Measurements from ENCODE around the gene UBXN6.
A peak's percentile ranks its signal among the peaks of the same experiment; 100 is the strongest.

Gene UBXN6, protein sequence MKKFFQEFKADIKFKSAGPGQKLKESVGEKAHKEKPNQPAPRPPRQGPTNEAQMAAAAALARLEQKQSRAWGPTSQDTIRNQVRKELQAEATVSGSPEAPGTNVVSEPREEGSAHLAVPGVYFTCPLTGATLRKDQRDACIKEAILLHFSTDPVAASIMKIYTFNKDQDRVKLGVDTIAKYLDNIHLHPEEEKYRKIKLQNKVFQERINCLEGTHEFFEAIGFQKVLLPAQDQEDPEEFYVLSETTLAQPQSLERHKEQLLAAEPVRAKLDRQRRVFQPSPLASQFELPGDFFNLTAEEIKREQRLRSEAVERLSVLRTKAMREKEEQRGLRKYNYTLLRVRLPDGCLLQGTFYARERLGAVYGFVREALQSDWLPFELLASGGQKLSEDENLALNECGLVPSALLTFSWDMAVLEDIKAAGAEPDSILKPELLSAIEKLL

DNA sequence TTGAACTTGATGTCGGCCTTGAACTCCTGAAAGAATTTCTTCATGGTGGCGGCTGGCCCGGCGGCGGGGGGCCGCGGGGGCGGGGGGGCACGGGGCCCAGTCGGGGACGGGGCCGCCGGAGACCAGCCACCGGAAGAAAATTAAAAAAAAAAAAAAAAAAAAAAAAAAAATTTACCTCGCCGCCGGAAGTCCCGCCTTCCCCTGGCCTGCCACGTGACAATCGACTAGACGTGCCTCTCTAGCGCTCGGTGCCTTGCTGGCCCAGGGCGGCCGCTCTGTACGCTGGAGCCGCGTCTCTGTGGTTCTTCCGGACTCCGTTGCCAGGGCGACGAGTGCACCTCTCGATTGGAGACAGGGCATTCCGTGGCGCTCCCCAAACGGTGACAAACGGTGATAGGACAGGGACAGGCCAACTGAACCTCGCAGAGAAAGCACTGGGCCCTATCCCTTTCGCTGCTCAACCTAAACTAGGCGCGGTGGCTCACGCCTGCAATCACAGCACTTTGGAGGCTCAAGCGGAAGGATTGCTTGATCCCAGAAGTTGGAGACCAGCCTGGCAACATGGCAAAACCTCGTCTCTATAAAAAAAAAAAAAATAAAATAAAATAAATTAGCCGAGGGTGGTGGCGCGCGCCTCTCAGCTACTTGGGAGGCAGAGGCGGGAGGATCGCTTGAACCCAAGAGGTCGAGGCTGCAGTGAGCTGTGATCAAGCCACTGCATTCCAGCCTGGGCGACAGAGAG is at the start of gene UBXN6:
TSS of gene UBXN6 (minus strand) at position 141 of the 742 bp plus-strand sequence. CDS start at position 44, 97 bp downstream.
- DNase-seq: peak; percentile 87

DNA sequence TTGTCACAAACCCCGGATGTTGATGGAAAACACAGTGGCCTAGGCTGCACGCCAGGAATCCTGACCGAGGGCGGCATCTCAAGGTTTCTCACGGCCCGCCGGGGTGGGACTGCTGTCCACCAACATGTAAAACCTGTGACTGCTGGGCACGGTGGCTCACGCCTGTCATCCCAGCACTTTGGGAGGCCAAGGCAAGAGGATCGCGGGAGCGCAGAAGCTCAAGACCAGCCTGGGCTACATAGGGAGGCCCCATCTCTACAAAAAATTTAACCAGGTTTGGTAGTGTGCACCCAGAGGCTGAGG is 49.5 kb upstream of the UBXN6 start:
- DNase-seq: no peak

DNA sequence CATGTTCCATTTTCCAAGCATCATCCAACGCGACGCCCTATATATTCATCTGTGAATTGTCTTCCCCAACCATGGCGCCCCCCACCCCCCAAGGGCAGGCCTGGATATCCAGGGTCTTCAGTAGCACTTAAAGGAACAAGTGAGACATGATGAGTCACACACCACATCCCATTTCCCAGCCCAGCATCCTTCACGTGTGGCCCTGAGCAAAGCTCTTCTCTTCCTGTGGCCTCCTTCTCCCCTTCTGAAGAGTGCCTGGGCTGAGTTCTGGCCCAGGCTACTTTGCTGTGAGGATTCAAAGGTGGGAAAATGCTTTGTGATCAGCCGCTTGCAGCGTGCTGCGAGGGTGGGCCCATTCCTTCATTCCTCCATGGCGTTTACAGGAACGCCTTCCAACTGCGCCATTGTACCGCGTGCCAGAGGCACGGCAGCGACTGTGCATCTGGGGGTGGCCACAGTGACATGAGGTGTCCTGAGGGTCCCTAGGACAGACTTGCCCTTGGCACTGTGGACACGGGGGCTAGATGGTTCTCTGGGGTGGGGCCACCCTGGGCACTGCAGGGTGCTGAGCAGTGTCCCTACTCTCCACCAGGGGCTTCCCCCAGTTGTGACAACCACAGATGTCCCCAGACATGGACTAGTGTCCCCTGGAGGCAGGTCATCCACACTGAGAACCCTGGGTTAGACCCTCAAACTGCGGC is 49.0 kb upstream of the UBXN6 start:
- DNase-seq: no peak

DNA sequence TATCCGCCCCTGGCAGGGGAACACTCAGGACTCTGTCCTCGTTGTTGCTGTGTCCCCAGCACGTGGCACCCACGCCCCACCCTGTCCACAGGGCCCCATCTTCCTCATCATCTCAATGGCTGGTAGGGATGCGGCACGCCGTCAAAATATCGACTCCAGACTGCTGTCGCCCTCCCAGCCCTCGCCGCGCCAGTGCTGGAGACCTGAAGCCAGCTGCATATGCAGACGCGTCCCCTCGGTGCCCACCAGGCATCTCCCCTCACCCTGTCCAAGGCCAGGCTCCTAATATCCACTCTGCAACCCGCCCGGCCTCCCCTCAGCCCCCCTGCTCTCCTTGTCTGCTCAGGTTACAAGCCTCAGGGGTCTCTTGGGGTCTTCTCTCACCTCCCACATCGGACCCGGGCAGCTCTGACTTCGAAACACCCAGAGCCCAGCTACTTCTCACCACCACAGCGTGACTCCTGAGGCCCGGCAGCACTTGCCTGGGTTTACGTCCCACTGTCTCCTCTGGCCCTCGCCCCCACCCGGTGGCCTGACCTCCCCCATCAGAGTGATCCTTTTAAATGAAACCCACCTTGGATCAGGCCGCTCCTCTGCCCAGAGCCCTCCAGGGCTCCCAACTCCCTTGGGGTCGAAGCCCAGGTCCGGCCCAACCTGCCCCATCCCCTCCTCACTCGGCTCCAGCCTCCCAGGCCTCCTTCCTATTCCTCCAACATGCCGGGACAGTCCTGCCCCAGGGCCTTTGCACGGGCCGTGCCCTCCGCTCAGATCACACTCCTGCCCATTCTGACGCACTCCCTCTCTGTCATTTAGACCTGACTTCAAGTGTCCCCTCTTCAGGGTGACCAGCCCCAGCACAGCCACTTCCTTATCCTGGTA is 48.2 kb upstream of the UBXN6 start:
- no peak for DNase-seq

DNA sequence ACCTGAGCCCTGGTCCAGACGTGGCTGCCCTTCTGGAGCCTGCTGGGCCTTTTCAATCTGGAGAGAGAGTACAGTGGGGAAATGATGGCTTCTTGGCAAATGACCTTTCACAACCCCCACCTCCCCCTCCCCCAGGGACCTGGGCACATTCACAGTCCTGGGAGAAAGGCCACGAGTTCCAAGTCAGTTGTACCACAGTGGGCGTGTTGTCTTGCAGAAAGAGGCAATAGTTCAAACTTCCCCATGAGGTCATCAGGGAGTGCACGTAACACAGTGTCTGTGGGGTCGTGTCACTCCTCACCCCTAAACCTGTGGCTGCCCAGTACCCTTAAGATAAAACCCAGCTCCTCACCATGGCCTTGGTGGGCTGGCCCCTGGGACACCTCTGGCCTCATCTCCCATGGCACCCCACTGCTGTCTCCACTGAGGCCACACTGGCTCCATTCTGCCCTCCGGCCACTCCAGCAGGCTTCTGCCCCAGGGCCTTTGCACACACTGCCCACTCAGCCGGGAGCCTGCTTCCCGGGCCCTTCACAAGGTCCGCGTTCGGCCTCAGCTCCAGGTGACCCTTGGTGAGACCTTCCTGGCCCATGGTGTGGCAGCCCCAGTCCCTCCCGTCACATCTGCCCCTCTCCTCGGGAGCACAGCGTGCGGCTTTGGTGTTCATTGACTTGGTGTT is 47.4 kb upstream of the UBXN6 start:
- DNase-seq: no peak

DNA sequence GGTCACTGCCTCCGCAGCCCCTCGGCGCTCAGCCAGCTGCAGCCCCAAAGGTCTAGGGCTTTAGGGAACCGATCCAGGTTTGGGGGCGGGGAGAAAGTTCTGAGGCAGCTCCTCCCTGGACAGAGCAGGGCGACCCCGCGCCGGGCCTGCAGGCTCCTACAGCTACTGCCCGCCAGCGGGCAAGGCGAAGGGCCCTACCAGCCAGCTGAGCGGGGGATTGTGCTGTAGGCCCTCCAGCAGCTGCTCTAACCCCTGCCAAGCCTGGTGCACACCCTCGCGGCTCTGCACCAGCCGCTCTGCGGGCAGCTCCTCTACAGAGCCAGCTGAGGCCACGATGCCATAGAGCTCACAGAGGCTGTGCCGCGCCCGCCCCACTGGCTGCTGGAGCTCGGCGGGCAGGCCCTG is 46.7 kb upstream of the UBXN6 start:
- no peak for DNase-seq

DNA sequence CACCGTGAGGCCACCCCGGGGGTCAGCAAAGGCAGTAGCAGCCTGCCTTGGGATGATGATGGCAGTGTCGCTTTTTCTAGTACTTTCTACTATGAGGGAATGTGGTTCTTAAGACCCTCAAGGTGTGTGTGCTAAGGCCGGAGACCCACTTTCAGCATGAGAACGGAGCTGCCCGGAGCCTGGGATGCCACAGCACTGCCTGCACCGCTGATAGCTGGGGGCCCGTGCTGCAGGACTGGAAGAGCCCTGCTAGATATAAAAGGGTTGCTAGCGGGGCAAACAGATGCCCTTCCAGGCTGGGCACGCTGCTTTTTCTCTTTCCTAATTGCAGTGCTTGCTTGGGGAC is 46.2 kb upstream of the UBXN6 start:
- DNase-seq: no peak

DNA sequence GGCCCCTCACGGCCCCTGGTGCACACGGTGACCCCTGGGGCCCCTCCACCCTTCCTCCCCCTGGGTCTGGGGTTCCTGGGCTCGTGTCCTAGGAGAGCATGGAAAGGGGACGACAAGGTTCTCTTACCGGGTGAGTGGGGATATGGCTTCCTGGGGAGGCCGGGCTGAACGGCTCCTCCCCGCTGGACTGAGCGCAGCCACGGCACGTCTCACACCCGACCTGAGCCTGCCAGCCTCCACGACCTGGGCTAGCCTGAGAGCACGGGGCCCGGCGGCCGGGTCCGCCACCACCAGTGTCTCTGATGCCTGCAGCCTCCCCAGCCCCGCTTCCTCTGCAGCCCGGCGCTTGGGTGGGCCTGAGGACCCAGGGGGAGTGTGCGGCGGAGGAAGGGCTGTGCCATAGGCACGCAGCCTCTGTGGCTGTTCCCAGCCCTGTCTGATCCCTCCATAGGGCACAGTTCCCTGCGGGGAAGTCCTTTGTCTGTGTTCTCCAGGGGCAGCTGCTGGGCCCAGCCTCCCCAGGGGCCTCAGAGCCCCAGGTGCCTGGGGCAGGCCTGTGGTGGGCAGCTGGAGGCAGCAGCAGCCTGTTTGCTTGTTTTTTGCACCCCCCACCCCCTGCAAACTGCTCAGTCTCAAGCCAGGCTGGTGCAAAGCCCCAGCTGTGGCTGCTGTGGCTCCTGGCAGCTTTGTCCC is 45.7 kb upstream of the UBXN6 start:
- no peak for DNase-seq

DNA sequence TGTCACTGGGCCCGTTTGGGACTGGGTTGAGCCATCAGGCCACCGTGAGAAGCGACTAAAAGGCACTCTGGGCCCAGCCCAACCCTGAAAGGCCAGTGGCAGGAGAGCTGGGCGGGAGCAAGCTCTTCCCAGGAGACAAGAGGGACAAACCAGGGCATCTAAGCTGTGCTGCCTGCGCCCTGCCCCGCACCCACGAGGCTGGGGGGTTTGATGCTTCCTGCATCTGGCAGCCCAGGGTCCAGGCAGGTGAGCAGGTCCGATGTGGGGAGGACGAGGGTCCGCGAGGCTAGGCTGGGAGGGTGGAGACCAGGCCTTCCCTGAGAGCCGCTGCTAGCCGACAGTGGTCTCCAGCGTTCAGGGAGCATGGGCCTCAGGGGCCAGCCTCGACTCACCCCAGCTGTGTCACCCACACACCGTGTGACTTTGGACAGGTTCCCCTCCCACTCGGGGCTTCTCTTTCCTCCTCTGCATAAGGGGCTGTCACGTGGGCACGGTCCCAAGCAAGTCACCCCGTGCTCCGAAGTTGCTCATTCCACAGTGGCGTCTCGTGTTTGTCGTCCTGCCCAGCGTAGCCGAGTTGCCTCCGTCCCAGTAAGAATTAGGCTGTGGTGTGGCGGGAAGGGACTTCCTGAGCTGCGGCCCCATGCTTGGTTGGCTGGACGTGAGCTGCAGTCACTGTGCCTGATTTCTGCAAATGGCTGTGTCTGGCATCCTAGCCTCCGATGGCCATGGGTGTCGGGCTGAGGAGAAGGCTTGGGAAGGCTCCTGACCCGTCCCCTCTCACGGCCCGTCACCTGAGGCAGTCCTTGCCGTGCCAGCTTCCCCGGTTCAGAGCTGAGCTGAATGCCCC is 44.9 kb upstream of the UBXN6 start:
- no peak for DNase-seq

DNA sequence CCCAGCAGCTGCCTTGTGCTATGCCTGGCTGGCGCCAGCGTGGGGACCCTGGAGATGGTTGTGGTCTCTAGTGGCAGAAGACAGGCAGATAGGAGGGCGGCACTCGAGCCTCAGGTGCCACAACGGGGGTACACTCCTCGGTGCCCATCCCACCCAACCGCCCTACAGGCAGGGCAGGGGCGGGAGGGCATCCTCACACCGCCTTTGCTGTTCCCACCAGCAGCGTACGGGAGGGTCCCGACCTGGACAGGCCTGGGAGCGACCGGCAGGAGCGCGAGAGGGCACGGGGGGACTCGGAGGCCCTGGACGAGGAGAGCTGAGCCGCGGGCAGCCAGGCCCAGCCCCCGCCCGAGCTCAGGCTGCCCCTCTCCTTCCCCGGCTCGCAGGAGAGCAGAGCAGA is 44.1 kb upstream of the UBXN6 start:
- no peak for DNase-seq

DNA sequence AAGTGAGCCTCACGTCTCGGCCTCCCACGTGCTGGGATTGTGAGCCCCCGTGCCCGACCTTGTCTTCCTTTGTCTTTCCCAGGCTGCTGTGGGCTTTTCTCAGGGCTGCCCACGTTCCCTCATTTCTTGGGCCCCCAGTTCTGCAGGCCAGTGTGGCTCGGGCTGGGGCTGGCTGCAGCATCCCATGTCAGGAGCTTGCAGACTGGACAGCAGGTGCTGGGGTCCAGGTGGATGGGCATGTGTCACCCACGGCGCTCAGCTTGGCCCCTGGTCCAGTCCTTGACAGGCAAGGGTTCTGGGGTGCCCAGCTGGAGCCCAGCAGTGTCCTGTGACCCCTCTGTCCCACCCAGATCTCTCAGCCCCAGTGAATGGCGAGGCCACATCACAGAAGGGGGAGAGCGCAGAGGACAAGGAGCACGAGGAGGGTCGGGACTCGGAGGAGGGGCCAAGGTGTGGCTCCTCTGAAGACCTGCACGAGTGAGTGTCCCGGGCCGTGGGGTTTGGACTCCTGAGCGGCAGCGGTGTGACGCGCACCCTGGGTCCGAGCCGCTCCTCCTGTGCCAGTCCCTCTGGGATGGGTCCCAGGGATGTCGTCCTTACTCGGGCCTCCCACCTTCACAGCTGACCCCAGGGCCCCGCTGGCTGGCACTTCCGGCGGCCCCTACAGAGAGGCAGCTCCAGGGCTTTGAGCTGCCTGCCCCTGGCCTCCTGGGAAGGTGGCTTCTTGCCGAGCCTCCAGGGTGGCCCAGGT is 43.4 kb upstream of the UBXN6 start:
- no peak for DNase-seq

DNA sequence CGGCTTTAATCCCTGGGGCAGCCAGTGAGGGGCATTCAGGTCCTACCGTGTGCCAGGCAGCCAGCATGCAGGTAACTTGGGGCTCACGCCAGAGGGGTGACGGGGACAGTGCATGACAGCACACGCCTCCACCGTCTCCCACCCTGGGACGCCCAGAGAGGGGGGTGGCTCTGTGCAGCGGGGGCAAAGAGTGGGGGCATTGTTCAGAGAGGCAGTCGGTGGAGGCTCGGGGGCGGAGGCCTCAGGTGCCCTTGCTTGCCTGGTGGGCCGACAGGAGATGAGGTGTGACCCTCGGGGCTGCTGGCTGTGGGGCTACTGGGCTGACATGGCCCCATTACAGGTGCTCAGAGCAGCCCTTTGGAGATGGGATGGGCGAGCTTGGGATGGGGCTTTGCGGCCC is 42.3 kb upstream of the UBXN6 start:
- DNase-seq: no peak

DNA sequence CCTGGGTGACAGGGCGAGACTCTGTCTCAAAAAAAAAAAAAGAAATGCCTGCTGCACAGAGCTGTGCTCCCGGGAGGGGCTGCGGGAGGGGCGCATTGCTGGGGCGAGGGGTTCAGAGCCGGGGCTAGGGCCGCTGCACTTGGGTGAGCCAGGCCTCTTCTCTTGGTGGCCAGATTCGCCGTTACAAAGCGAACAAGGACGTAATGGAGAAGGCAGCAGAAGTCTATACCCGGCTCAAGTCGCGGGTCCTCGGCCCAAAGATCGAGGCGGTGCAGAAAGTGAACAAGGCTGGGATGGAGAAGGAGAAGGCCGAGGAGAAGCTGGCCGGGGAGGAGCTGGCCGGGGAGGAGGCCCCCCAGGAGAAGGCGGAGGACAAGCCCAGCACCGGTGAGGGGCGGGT is 41.7 kb upstream of the UBXN6 start:
- DNase-seq: no peak

DNA sequence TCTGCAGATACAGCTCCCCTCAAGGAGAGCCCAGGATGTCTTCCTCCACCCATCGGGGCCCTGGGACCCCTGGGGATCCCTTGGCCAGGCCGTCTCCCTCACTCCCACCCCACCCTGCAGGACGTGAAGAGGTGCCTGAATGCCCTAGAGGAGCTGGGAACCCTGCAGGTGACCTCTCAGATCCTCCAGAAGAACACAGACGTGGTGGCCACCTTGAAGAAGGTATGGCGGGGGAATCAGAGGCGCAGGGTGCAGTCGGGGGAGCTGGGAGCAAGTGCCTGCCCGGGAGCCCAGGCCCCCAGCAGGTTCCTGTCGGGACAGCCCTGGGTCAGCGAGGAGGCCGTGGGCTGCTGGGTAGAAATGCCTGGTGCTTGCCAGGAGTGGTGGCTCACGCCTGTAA is 41.1 kb upstream of the UBXN6 start:
- no peak for DNase-seq

DNA sequence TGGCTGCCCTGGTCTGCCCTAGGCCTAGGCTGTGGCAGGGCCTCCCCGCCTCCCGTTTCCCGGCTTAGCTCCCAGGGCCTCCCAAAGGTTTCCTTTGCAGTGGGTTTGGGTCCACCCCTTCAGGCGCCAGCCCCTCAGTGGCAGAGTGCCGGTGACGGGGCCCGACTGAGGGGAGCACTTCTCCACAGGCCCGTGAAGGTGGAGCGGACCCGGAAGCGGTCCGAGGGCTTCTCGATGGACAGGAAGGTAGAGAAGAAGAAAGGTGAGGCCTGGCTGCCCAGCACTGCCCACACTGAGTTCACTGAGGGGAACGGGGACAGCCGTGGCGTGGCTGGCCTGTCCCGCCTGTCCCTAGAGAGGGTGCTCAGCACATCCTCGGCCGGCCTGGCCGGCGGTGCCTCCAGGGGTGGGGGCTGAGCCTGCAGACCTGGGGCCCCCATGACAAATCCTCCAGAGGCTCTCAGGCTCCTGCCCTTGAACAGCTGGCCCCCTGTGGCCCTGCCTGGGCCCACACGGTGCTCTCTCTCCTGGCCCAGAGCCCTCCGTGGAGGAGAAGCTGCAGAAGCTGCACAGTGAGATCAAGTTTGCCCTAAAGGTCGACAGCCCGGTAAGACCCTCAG is 40.3 kb upstream of the UBXN6 start:
- DNase-seq: no peak

DNA sequence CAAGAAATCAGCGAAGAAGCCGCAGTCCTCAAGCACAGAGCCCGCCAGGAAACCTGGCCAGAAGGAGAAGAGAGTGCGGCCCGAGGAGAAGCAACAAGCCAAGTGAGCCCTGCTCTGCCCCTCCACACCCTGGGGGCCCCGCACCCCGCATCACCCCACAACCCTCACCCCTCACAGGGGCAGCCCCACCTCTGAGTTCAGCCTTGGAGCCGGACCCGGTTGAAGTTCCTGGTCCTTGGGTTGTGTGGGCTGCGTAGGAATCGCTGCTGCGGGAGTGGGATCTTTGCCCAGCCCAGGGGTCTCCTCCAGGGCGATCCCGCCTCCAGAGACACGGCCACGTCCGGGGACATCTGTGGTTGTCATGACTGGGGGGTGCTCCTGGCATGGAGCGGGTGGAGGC is 38.7 kb upstream of the UBXN6 start:
- DNase-seq: no peak

DNA sequence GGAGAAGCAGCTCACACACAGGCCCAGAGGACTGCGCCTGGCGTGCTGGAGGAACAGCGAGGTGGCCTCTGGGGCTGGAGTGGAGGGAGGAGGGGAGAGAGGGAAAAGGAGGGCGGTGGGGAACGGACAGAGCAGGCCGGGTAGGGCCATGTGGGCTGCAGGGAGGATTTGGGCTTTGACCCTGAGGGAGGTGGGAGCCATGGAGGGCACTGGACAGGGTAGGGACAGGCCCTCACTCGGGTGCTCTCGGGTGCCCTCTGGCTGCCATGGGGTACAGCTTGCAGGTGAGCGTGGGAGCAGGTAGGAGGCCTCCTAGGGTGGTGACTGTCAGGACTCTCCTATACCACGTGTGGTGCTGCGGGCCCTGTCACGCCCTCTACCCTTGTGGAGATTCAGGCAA is 37.9 kb upstream of the UBXN6 start:
- DNase-seq: no peak

DNA sequence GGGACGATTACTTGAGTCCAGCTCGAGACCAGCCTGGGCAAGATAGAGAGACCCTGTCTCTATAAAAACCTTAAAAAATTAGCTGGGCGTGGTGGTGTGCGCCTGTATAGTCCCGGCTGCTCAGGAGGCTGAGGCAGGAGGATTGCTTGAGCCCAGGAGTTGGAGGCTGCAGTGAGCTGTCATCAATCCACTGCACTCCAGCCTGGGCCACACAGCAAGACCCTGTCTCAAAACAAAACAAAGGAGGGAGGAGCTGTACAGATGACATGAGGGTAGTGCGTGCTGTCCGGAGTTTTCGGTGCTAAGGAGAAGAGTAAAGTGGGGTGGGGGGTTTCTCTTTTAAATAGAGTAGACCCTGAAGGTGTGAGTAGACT is 37.1 kb upstream of the UBXN6 start:
- DNase-seq: no peak

DNA sequence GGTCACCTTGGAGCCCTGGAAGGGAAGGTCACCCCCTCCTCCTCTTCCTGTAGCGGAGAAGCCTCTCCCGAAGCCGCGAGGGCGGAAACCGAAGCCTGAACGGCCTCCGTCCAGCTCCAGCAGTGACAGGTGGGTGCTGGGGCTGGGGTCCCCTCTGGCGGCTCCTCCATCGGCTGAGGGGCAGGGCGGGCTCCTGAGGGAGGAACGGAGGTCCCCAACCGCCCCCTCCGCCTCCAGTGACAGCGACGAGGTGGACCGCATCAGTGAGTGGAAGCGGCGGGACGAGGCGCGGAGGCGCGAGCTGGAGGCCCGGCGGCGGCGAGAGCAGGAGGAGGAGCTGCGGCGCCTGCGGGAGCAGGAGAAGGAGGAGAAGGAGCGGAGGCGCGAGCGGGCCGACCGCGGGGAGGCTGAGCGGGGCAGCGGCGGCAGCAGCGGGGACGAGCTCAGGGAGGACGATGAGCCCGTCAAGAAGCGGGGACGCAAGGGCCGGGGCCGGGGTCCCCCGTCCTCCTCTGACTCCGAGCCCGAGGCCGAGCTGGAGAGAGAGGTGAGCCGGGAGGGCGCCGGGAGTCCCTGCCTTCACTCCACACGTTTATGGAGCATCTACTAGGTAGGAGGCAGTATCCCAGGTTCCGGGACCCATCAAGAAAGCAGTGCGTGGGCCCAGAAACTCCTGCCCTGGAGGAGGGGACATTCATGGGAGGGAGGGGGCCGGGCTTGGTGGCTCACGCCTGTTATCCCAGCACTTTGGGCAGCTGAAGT is 36.5 kb upstream of the UBXN6 start:
- DNase-seq: no peak

All from NCI-H1694 treated with DMSO at 0.1 percent for 48 hours (cell line).